Keratinocyte (primary cell): ENCODE data around the gene CDH13. TPM values are rescaled to one million over a fixed set of nuclear protein-coding genes. Genes with fewer than 3 reads are reported as not detected.

Source experiments
- DNase-seq: peaks from one replicate; pipeline ENCODE4 v3.0.0-alpha.2; 2011; ENCODE audit warnings: low read depth, missing footprints, low spot score
- FAIRE-seq: peaks from 2 replicates; lab custom pipeline; 2011; peaks lifted over from hg19 to GRCh38; lab: Jason Lieb, UNC
- H2AFZ ChIP-seq: 2 replicates; pipeline ENCODE4 v1.6.0; 2012; ENCODE audit warnings: low read length, control low read depth, inconsistent platforms; ENCODE audit not compliant: control insufficient read depth
- H3K27ac ChIP-seq: 2 replicates; pipeline ENCODE4 v1.5.1; 2011; ENCODE audit warnings: low read length; ENCODE audit not compliant: control insufficient read depth, insufficient read depth
- H3K27me3 ChIP-seq: 3 replicates; pipeline ENCODE4 v1.6.0; 2011; ENCODE audit warnings: low read length; ENCODE audit not compliant: control insufficient read depth, insufficient read depth; ENCODE audit errors: extremely low read depth
- H3K36me3 ChIP-seq, 2 experiments: 2 replicates in 1 of 2; 3 replicates in 1 of 2; pipeline ENCODE4 v1.5.1; 2011; ENCODE audit warnings: low read length in 2 of 2, mild to moderate bottlenecking in 1 of 2; ENCODE audit not compliant: control insufficient read depth in 2 of 2, insufficient read depth in 2 of 2; ENCODE audit errors: extremely low read depth in 1 of 2
- H3K4me1 ChIP-seq: 3 replicates; pipeline ENCODE4 v1.5.1; 2011; ENCODE audit warnings: low read length; ENCODE audit not compliant: control insufficient read depth, insufficient read depth; ENCODE audit errors: extremely low read depth
- H3K4me2 ChIP-seq: 3 replicates; pipeline ENCODE4 v1.6.0; 2011; ENCODE audit warnings: low read depth, low read length; ENCODE audit not compliant: control insufficient read depth, insufficient read depth; ENCODE audit errors: extremely low read depth
- H3K4me3 ChIP-seq, 3 experiments: fragments of 200-600 bp in 1 of 3; sonication (generic) in 1 of 3; 2 replicates in 2 of 3; 3 replicates in 1 of 3; pipeline ENCODE4 v1.5.1; 2011 to 2016; ENCODE audit warnings: low read length in 3 of 3, mild to moderate bottlenecking in 3 of 3, control low read depth in 2 of 3, inconsistent platforms in 1 of 3, low read depth in 1 of 3, mixed read lengths in 1 of 3, mixed run types in 1 of 3, moderate library complexity in 1 of 3; ENCODE audit not compliant: control insufficient read depth in 2 of 3, insufficient read depth in 2 of 3; ENCODE audit errors: extremely low read depth in 1 of 3
- H3K79me2 ChIP-seq: 2 replicates; pipeline ENCODE4 v1.6.0; 2012; ENCODE audit warnings: low read length; ENCODE audit not compliant: control insufficient read depth, insufficient read depth
- H3K9ac ChIP-seq: 3 replicates; pipeline ENCODE4 v1.6.0; 2011; ENCODE audit warnings: low read length; ENCODE audit not compliant: control insufficient read depth, insufficient read depth; ENCODE audit errors: extremely low read depth
- H3K9me1 ChIP-seq: 3 replicates; pipeline ENCODE4 v1.6.0; 2011; ENCODE audit warnings: low read length; ENCODE audit not compliant: control insufficient read depth, insufficient read depth; ENCODE audit errors: extremely low read depth
- H3K9me3 ChIP-seq: 2 replicates; pipeline ENCODE4 v1.5.1; 2012; ENCODE audit warnings: low read depth, low read length; ENCODE audit not compliant: control insufficient read depth
- H4K20me1 ChIP-seq: 3 replicates; pipeline ENCODE4 v1.6.0; 2011; ENCODE audit warnings: low read length; ENCODE audit not compliant: control insufficient read depth, insufficient read depth; ENCODE audit errors: extremely low read depth
- CTCF ChIP-seq, 3 experiments: IDR thresholded peaks in 1 of 3; conservative IDR thresholded peaks in 1 of 3; optimal IDR thresholded peaks in 1 of 3; 2 replicates in 2 of 3; 3 replicates in 1 of 3; pipeline versions ENCODE3 to v1.5.1; 2011; ENCODE audit warnings: low read length in 3 of 3, mild to moderate bottlenecking in 3 of 3, moderate library complexity in 2 of 3, control low read depth in 1 of 3, inconsistent platforms in 1 of 3; ENCODE audit not compliant: insufficient read depth in 2 of 3; ENCODE audit errors: extremely low read depth in 1 of 3
- EZH2 ChIP-seq: IDR thresholded peaks from one replicate; pipeline ENCODE4 v1.6.1; 2012; ENCODE audit warnings: inconsistent platforms, mild to moderate bottlenecking, low read length, moderate library complexity
- dilution Hi-C: fragments of 300-500 bp; cut with MboI; formaldehyde crosslinking; loops from one replicate; pipeline ENCODE4 v1.7.0; 2020; ENCODE audit warnings: low sequenced_read_pairs; ENCODE audit not compliant: extremely low pct_ligation_motif_present
- polyA plus RNA-seq, 5 experiments: library from polyadenylated mRNA; depleted of rRNA in 3 of 5; stranded (reverse) in 3 of 5; stranded (forward) in 1 of 5; unstranded in 1 of 5; fragments of >200 nt; gene quantifications; 1 replicate in 1 of 5; 2 replicates in 3 of 5; 3 replicates in 1 of 5; pipeline versions ENCODE4 v1.2.1 to v1.2.3, GENCODE V29; 2011 to 2012; ENCODE audit warnings: missing spikeins in 2 of 5, low read depth in 1 of 5, low replicate concordance in 1 of 5

CDH13 gene
- polyA plus RNA-seq, 1 donor (not counting 4 experiments of a cell fraction or from before 2014, with no cell fraction given), result 111 TPM

- Histone ChIP-seq H3K4me2 (no peak overlapping the region), H4K20me1 (no peaks in the 10 kb centered on the region), H3K4me1 (no peaks in the 10 kb centered on the region), H3K36me3 (no peaks in the 10 kb centered on the region), H3K4me3 (no peak overlapping the region), H3K27ac (no peak overlapping the region), H3K79me2 (no peaks in the 10 kb centered on the region), H3K27me3 (no peaks in the 10 kb centered on the region), H2AFZ (no peak overlapping the region), H3K9me3 (no peaks in the 10 kb centered on the region), H3K9me1 (no peaks in the 10 kb centered on the region), H3K9ac (no peak overlapping the region)
- FAIRE-seq, result peak; percentile 34
- DNase-seq, result no peak
- no peak for TF ChIP-seq CTCF (optimal IDR thresholded peaks at IDR 0.05 in 1 of 3, IDR thresholded peaks at IDR 0.05 in 1 of 3, conservative IDR thresholded peaks at IDR 0.05 in 1 of 3; ENCODE audit: extremely low read depth in 1 of 3, insufficient read depth in 2 of 3, low read length in 3 of 3)
- dilution Hi-C loops, result no loop called here
These were observed 361.0 kb downstream of the CDH13 start for GRCh38 chr16:82987767-82988166.

DNA sequence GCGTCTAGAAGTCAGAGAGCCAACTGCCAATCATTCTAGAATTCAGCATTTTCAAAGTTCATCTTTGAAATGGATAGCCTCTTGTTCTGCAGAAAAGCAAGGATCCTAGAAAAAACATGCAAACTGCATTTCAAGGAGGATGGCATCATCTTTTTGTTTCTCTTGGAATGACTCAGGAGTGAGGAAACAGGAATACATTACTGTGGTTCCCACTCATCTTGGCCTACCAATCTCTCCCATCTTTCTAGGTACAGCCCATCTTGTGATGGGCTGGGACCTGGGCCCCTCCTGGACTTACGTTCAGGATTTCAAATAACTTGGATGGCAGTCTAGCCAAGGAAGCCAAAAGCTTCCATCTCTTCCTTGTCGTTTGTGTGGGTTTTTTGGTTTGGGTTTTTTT lies 363.4 kb downstream of the CDH13 start:
- Histone ChIP-seq H3K36me3 (peaks cover under 1 to 4% of the 10 kb centered on the region in 2 experiments), H3K4me3 (no peak overlapping the region), H3K4me2 (no peak overlapping the region), H3K4me1 (no peaks in the 10 kb centered on the region), H3K9me1 (no peaks in the 10 kb centered on the region), H3K9me3 (no peaks in the 10 kb centered on the region), H2AFZ (no peak overlapping the region), H3K79me2 (no peaks in the 10 kb centered on the region), H4K20me1 (no peaks in the 10 kb centered on the region), H3K9ac (no peak overlapping the region), H3K27ac (no peak overlapping the region), H3K27me3 (no peaks in the 10 kb centered on the region)
- TF ChIP-seq EZH2 (no peak), CTCF (optimal IDR thresholded peaks at IDR 0.05 in 1 of 3, IDR thresholded peaks at IDR 0.05 in 1 of 3, conservative IDR thresholded peaks at IDR 0.05 in 1 of 3; ENCODE audit: extremely low read depth in 1 of 3, insufficient read depth in 2 of 3, low read length in 3 of 3) (no peak)
- dilution Hi-C loops, result no loop called here
- DNase-seq (no peak), FAIRE-seq (peak; percentile 13)
